SU-DHL-6 (cell line): Measurements from ENCODE around the gene MYDGF.

Experiments used
- CTCF ChIP-seq: fragments of 200-600 bp; sonication (generic); IDR thresholded peaks from one replicate; pipeline ENCODE4 v1.5.1; 2017; ENCODE audit warnings: antibody characterized with exemption, mild to moderate bottlenecking, low read length, moderate library complexity; ENCODE audit not compliant: insufficient read depth, poor library complexity, severe bottlenecking
- EZH2phosphoT487 ChIP-seq: fragments of 200-600 bp; sonication (generic), shearing (Covaris generic); conservative IDR thresholded peaks from 2 replicates; pipeline ENCODE4 v1.6.1; 2018; ENCODE audit warnings: mild to moderate bottlenecking, antibody characterized with exemption, low read length, moderate library complexity, mixed read lengths

- TF ChIP-seq CTCF (no peak), EZH2phosphoT487 (no peak)
Observed at GRCh38 chr19:4710281-4710600, 40.1 kb upstream of the MYDGF start.
